ENCODE data around the gene PSORS1C2. TPM values are rescaled to one million over a fixed set of nuclear protein-coding genes. Genes with fewer than 3 reads are reported as not detected.

PSORS1C2 gene
- polyA plus RNA-seq, 1 of the 3 experiments (the other 2 are of a cell fraction): not detected

GRCh38 chr6:31120151-31120915 lies 18.5 kb downstream of the PSORS1C2 start, which contains the start of gene CDSN:
TSS of gene CDSN (minus strand) at chr6:31120446. CDS start at chr6:31120419, 27 bp downstream.
- DNase-seq: no peak
- CTCF ChIA-PET: interaction anchor here (1.5 to 2.4 kb wide), 2 partner anchors 9 to 17 kb away, joined by 5 to 7 read pairs; no protein-coding TSS in a partner anchor
- WGBS (ENCODE audit: low lambda C conversion rate): 60% methylated on average over 17 of the region's 26 CpGs

More at GRCh38 chr6:31120151-31120915, 18.5 kb downstream of the PSORS1C2 start, which contains the start of gene CDSN:
- Histone ChIP-seq H3K36me3 (replicated peaks in 1 of 2; ENCODE audit: control insufficient read depth in 1 of 2, insufficient read depth in 2 of 2, low read length in 1 of 2) (no peaks in the 10 kb centered on the region), H4K20me1 (ENCODE audit: insufficient read depth) (0 out of 2 replicates have a peak, but pooled peaks cover 3% of the 10 kb centered on the region), H3K9me3 (no peaks in the 10 kb centered on the region), H3K4me2 (no peak within 1 kb of the TSS), H3K4me3 (ENCODE audit: low read depth in 2 of 2, low read length in 1 of 2) (no peak within 1 kb of the TSS), H3K27me3 (ENCODE audit: insufficient read depth) (no peaks in the 10 kb centered on the region), H3K9ac (no peak within 1 kb of the TSS), H3K27ac (ENCODE audit: low read depth in 2 of 2, low read length in 1 of 2) (no peak within 1 kb of the TSS), H2AFZ (ENCODE audit: low read depth) (no peak within 1 kb of the TSS), H3F3A (replicated peaks; ENCODE audit: insufficient read depth) (peaks cover 3% of the 10 kb centered on the region), H3K79me2 (ENCODE audit: insufficient read depth) (peaks cover 27% of the 10 kb centered on the region), H3K9me2 (no peaks in the 10 kb centered on the region), H3K4me1 (ENCODE audit: control insufficient read depth in 1 of 2, insufficient read depth in 2 of 2, low read depth in 1 of 2, low read length in 1 of 2) (peaks cover 2 to 8% of the 10 kb centered on the region in 2 experiments; a peak in 2 of 4 replicates)
- POLR2A ChIA-PET: no interaction called here
- TF ChIP-seq RCOR1 (IDR thresholded peaks at IDR 0.05; ENCODE audit: low read length) (no peak), YY1 (IDR thresholded peaks at IDR 0.05; ENCODE audit: low read depth) (no peak), PBX3 (IDR thresholded peaks at IDR 0.05) (no peak), IRF3 (IDR thresholded peaks at IDR 0.05; ENCODE audit: low read depth, low read length) (no peak), CHD2 (IDR thresholded peaks at IDR 0.05; ENCODE audit: low read length, partially characterized antibody) (no peak), MEF2A (IDR thresholded peaks at IDR 0.05; ENCODE audit: borderline replicate concordance, low read depth) (no peak), SIN3A (IDR thresholded peaks at IDR 0.05; ENCODE audit: borderline replicate concordance, low read depth, low read length) (no peak), MXI1 (IDR thresholded peaks at IDR 0.05; ENCODE audit: low read depth, low read length) (no peak), EP300 (IDR thresholded peaks at IDR 0.05; ENCODE audit: borderline replicate concordance in 1 of 2, low read depth in 1 of 2, low read length in 1 of 2) (no peak), GATA2 (CRISPR knock-in tag; IDR thresholded peaks at IDR 0.05) (no peak), TCF12 (IDR thresholded peaks at IDR 0.05) (no peak), NRF1 (IDR thresholded peaks at IDR 0.05; ENCODE audit: low read depth, low read length) (no peak), GABPA (IDR thresholded peaks at IDR 0.05; ENCODE audit: low read depth) (no peak), USF1 (IDR thresholded peaks at IDR 0.05; ENCODE audit: borderline replicate concordance, low read depth) (no peak), FOXM1 (IDR thresholded peaks at IDR 0.05; ENCODE audit: low read depth) (no peak), FOSL2 (IDR thresholded peaks at IDR 0.05; ENCODE audit: borderline replicate concordance, low read depth) (no peak), ELF1 (IDR thresholded peaks at IDR 0.05) (no peak), TEAD4 (IDR thresholded peaks at IDR 0.05; ENCODE audit: borderline replicate concordance, insufficient read depth) (no peak)
